Measurements from ENCODE around the gene ANKRD55. TPM values are rescaled to one million over a fixed set of nuclear protein-coding genes. Genes with fewer than 3 reads are reported as not detected.
A peak's percentile ranks its signal among the peaks of the same experiment; 100 is the strongest.
"Not testable (repeated sequence)": the region's sequence is repeated elsewhere in the genome, so short reads cannot be mapped to it uniquely, and the experiment has no call there.

The ANKRD55 gene
- total RNA-seq, 4 donors from 2014 or later = not detected

DNA sequence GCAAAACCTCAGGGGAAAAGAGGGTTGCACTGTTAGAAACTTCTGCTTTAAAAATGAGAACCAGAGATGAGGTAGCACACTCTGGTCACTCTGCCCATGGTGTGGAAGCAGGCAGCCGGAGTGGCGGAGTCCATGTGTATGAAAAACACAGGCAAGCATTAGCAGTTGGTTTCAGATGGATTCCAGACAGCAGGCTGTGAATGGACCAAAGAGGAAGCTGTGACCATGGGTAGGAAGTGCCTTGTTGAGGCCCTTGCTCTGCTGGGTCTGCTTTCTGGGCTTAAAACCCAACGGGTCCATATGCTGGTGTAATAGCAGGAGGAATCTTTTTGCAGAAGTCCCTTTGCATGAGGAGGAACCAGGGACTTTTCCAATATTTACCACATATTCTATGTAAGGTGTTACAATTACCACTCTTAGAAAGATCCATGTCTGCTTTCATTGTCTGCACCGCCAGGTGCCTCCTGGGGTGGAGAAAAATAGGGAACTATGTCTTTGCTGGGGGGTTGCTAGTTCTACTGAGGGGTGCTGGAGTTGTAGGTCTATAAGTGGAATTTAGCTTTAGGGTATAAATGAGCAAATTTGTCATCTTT, 77.0 kb downstream of the ANKRD55 start:
- H3K27ac ChIP-seq = peak overlapping the region in 1 of 4 donors; percentile 55
- peaks cover 0 to 17% (median 2%) of the 10 kb centered on the region in 4 donors for H3K4me1 ChIP-seq
- H3K36me3 ChIP-seq = no peaks in the 10 kb centered on the region
- no peak for DNase-seq (ENCODE audit: low spot score in 2 of 2)
- WGBS, 2 donors = 79 to 87% methylated on average over 4 of the region's 4 CpGs
- no peaks in the 10 kb centered on the region for H3K9me3 ChIP-seq
- no peak overlapping the region for H3K4me3 ChIP-seq
- peak in 1 of 2 donors; percentile 61 for TF ChIP-seq EP300 (IDR thresholded peaks at IDR 0.05)
- no peak for TF ChIP-seq POLR2A (IDR thresholded peaks at IDR 0.05)
- no peak for TF ChIP-seq CTCF (IDR thresholded peaks at IDR 0.05)
- no peaks in the 10 kb centered on the region for H3K27me3 ChIP-seq

DNA sequence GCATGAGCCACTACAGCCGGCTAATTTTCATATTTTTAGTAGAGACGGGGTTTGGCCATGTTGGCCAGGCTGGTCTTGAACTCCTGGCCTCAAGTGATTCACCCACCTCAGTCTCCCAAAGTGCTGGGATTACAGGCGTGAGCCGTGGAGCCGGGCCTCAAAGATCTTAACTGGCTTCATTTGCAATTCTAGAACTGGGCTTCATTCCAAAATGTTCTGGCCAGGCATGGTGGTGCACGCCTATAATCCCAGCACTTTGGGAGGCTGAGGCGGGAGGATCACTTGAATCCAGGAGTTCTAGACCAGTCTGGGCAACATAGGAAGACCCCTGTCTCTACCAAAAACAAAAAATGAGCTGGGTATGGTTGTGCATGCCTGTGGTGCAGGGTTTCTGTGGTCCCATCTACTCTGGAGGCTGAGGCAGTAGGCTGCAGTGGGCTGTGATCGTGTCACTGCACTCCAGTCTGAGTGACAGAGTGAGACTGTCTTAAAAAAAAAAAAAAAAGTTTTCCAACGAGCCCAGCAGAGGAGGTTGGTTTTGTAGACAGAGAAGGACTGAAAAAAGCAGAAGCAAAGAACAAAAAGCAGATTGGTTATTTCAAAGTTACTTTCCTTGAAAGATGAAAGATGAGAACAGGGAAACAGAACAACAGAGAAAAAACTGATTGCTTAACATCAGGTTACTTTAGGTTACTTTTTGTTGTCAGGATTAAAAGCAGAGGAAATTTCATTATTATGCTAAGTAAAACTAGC, 78.2 kb downstream of the ANKRD55 start:
- TF ChIP-seq EP300 (IDR thresholded peaks at IDR 0.05) (peak in 1 of 2 donors; percentile 29), CTCF (IDR thresholded peaks at IDR 0.05) (no peak)
- no peaks in the 10 kb centered on the region for H3K36me3 ChIP-seq
- no peaks in the 10 kb centered on the region for H3K27me3 ChIP-seq
- 75 to 82% methylated on average over 9 of the region's 9 CpGs for WGBS, 2 donors
- no peaks in the 10 kb centered on the region for H3K9me3 ChIP-seq
- H3K27ac ChIP-seq = peak overlapping the region in 2 of 4 donors; percentile 52 to 55
- H3K4me3 ChIP-seq = no peak overlapping the region
- no peak for DNase-seq (ENCODE audit: low spot score in 2 of 2)
- H3K4me1 ChIP-seq = peaks cover 0 to 17% (median 2%) of the 10 kb centered on the region in 4 donors

DNA sequence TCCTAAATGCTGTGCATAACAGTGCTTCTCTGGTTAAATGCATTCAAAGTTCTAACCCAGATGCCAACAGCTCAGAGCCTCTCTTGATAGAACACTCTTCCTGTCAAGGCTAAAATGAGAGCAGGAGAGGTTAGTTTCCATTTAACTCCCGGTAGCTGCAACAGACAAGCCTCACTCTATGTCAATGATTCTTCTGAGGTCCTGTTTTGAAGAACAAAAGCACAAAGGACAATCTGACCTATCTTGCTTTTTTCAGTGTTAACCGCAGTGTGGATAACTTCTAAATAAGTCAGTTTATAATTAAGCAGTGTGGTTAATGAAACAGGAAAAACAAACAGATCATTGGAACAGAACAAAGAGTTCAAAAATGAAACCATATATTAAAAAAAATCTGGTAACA, 80.7 kb downstream of the ANKRD55 start:
- Histone ChIP-seq H3K4me1 (peaks cover 0 to 21% (median 2%) of the 10 kb centered on the region in 4 donors), H3K27me3 (no peaks in the 10 kb centered on the region), H3K27ac (no peak overlapping the region), H3K9me3 (no peaks in the 10 kb centered on the region), H3K4me3 (no peak overlapping the region), H3K36me3 (no peaks in the 10 kb centered on the region)
- 23 to 37% methylated on average over 2 of the region's 2 CpGs for WGBS, 2 donors
- TF ChIP-seq POLR2A (IDR thresholded peaks at IDR 0.05) (no peak), CTCF (IDR thresholded peaks at IDR 0.05) (no peak), EP300 (IDR thresholded peaks at IDR 0.05) (no peak)
- no peak for DNase-seq (ENCODE audit: low spot score in 2 of 2)

DNA sequence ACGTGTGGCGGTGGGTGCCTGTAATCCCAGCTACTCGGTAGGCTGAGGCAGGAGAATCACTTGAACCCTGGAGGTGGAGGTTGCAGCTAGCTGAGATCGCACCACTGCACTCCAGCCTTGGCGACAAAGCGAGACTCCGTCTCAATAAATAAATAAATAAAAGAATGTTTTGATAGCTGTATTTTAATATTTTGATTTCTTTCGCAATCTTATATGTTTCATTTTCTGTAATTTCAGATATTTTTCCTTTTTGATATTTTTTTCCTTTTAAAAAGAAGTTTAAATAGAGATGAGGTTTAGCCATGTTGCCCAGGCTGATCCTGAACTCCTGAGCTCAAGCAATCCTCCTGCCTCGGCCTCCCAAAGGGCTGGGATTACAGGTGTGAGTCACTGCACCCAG, 82.4 kb downstream of the ANKRD55 start:
- DNase-seq (ENCODE audit: low spot score in 2 of 2); H3K4me3 ChIP-seq: not testable (repeated sequence)

GRCh38 chr5:56148453-56148971, 84.6 kb downstream of the ANKRD55 start:
- no peaks in the 10 kb centered on the region for H3K27me3 ChIP-seq
- DNase-seq (ENCODE audit: low spot score in 2 of 2) = no peak
- H3K4me3 ChIP-seq = no peak overlapping the region
- no peak overlapping the region for H3K27ac ChIP-seq
- H3K4me1 ChIP-seq = peaks cover 0 to 11% (median 0%) of the 10 kb centered on the region in 4 donors
- H3K36me3 ChIP-seq = no peaks in the 10 kb centered on the region
- H3K9me3 ChIP-seq = no peaks in the 10 kb centered on the region
- 76 to 78% methylated on average over 4 of the region's 4 CpGs for WGBS, 2 donors
- no peak for TF ChIP-seq CTCF (IDR thresholded peaks at IDR 0.05)
- no peak for TF ChIP-seq EP300 (IDR thresholded peaks at IDR 0.05)
- TF ChIP-seq POLR2A (IDR thresholded peaks at IDR 0.05) = no peak

More for the DNA sequence above, 82.4 kb downstream of the ANKRD55 start:
- H3K27me3 ChIP-seq, H3K9me3 ChIP-seq, H3K27ac ChIP-seq, H3K36me3 ChIP-seq: not testable (repeated sequence)
- WGBS, 2 donors = 85 to 86% methylated on average over 9 of the region's 9 CpGs
- H3K4me1 ChIP-seq = peaks cover 0 to 21% (median 2%) of the 10 kb centered on the region in 4 donors

All from tibial nerve (tissue), 4 donors.